PFSK-1 (cell line): ENCODE data around the gene VPS37D.

ENCODE experiments used
- FOXP2 ChIP-seq: optimal IDR thresholded peaks from 2 replicates; pipeline ENCODE3; 2011; ENCODE audit warnings: borderline replicate concordance, control low read depth, inconsistent platforms; ENCODE audit not compliant: insufficient read depth; ENCODE audit errors: extremely low read length, extremely low read depth
- POLR2AphosphoS5 ChIP-seq: IDR thresholded peaks from 2 replicates; pipeline ENCODE4 v1.6.1; 2012; ENCODE audit warnings: low read depth, mild to moderate bottlenecking, control low read depth, low read length, moderate library complexity
- SIN3A ChIP-seq: IDR thresholded peaks from 2 replicates; pipeline ENCODE4 v1.6.1; 2012; ENCODE audit warnings: mild to moderate bottlenecking, low read length, moderate library complexity, borderline replicate concordance; ENCODE audit not compliant: insufficient read depth
- TAF1 ChIP-seq: IDR thresholded peaks from 2 replicates; pipeline ENCODE4 v1.6.1; 2012; ENCODE audit warnings: low read length, control low read depth, borderline replicate concordance; ENCODE audit not compliant: insufficient read depth
- TF ChIP-seq, protein P1 (sequence below), 2 experiments: IDR thresholded peaks; 2 replicates each; pipeline versions ENCODE4 v1.6.1 to v1.8.0; 2011 to 2012; ENCODE audit warnings: low read depth in 2 of 2, low read length in 2 of 2, control low read depth in 1 of 2, inconsistent platforms in 1 of 2, mild to moderate bottlenecking in 1 of 2, moderate library complexity in 1 of 2; ENCODE audit not compliant: insufficient read depth in 1 of 2

Gene VPS37D

GRCh38 chr7:73721377-73721817 lies 53.8 kb downstream of the VPS37D start:
- TF ChIP-seq, protein P1, sequence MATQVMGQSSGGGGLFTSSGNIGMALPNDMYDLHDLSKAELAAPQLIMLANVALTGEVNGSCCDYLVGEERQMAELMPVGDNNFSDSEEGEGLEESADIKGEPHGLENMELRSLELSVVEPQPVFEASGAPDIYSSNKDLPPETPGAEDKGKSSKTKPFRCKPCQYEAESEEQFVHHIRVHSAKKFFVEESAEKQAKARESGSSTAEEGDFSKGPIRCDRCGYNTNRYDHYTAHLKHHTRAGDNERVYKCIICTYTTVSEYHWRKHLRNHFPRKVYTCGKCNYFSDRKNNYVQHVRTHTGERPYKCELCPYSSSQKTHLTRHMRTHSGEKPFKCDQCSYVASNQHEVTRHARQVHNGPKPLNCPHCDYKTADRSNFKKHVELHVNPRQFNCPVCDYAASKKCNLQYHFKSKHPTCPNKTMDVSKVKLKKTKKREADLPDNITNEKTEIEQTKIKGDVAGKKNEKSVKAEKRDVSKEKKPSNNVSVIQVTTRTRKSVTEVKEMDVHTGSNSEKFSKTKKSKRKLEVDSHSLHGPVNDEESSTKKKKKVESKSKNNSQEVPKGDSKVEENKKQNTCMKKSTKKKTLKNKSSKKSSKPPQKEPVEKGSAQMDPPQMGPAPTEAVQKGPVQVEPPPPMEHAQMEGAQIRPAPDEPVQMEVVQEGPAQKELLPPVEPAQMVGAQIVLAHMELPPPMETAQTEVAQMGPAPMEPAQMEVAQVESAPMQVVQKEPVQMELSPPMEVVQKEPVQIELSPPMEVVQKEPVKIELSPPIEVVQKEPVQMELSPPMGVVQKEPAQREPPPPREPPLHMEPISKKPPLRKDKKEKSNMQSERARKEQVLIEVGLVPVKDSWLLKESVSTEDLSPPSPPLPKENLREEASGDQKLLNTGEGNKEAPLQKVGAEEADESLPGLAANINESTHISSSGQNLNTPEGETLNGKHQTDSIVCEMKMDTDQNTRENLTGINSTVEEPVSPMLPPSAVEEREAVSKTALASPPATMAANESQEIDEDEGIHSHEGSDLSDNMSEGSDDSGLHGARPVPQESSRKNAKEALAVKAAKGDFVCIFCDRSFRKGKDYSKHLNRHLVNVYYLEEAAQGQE (IDR thresholded peaks at IDR 0.05; ENCODE audit: insufficient read depth in 1 of 2, low read depth in 2 of 2, low read length in 2 of 2): no peak
- TF ChIP-seq FOXP2 (no peak), POLR2AphosphoS5 (no peak), TAF1 (no peak), SIN3A (no peak)
